GM23338 (cell line): ENCODE measurements around the gene SNU13. TPM values are rescaled to one million over a fixed set of nuclear protein-coding genes. Genes with fewer than 3 reads are reported as not detected.

Experiments used
- ATAC-seq: fragments of 200-7000 bp; cut with Tn5 transposase; 3 replicates; pipeline ENCODE4 v1.9.1; 2020
- DNase-seq: peaks from one replicate; pipeline ENCODE4 v3.0.0-alpha.2; 2015; ENCODE audit warnings: low spot score
- H2AFZ ChIP-seq: fragments of 200-600 bp; sonication (generic); 2 replicates; pipeline ENCODE4 v1.8.0; 2016; ENCODE audit warnings: antibody characterized with exemption, mild to moderate bottlenecking, moderate library complexity
- H3F3A ChIP-seq: fragments of 200-600 bp; sonication (generic); replicated peaks from 2 replicates; pipeline ENCODE4 v1.8.0; 2017; ENCODE audit warnings: antibody characterized with exemption, mixed run types, low read depth
- H3K27ac ChIP-seq: fragments of 200-600 bp; sonication (generic); 2 replicates; pipeline ENCODE4 v1.6.1; 2016; ENCODE audit warnings: low read depth
- H3K27me3 ChIP-seq: fragments of 200-600 bp; sonication (generic); 2 replicates; pipeline ENCODE4 v1.8.0; 2016; ENCODE audit warnings: mild to moderate bottlenecking, mixed run types, moderate library complexity; ENCODE audit not compliant: insufficient read depth
- H3K36me3 ChIP-seq: fragments of 200-600 bp; sonication (generic); 2 replicates; pipeline ENCODE4 v1.8.0; 2016; ENCODE audit warnings: mild to moderate bottlenecking; ENCODE audit not compliant: insufficient read depth
- H3K4me1 ChIP-seq: fragments of 200-600 bp; sonication (generic); 2 replicates; pipeline ENCODE4 v1.8.0; 2016; ENCODE audit warnings: mild to moderate bottlenecking, moderate library complexity; ENCODE audit not compliant: insufficient read depth
- H3K4me2 ChIP-seq: fragments of 200-600 bp; sonication (generic); 2 replicates; pipeline ENCODE4 v1.7.1; 2017; ENCODE audit warnings: mixed run types
- H3K4me3 ChIP-seq: fragments of 200-600 bp; sonication (generic); 2 replicates; pipeline ENCODE4 v1.6.1; 2016; ENCODE audit warnings: mixed run types
- H3K79me2 ChIP-seq: fragments of 200-600 bp; sonication (generic); replicated peaks from 2 replicates; pipeline ENCODE4 v1.8.0; 2017; ENCODE audit warnings: mild to moderate bottlenecking; ENCODE audit not compliant: insufficient read depth
- H3K9me2 ChIP-seq: fragments of 200-600 bp; sonication (generic); 2 replicates; pipeline ENCODE4 v1.8.0; 2017; ENCODE audit not compliant: insufficient read depth
- H4K20me1 ChIP-seq: fragments of 200-600 bp; sonication (generic); replicated peaks from 2 replicates; pipeline ENCODE4 v1.8.0; 2017; ENCODE audit warnings: mild to moderate bottlenecking; ENCODE audit not compliant: insufficient read depth
- H3K27ac Mint-ChIP-seq: 2 replicates; pipeline ENCODE4 v1.8.0; 2020; ENCODE audit warnings: inconsistent platforms, mild to moderate bottlenecking, moderate library complexity, mixed read lengths
- H3K27me3 Mint-ChIP-seq: 3 replicates; pipeline ENCODE4 v1.8.0; 2022; ENCODE audit warnings: low read depth, mild to moderate bottlenecking, moderate library complexity, mixed read lengths, inconsistent platforms; ENCODE audit not compliant: insufficient read depth, poor library complexity
- H3K36me3 Mint-ChIP-seq: 3 replicates; pipeline ENCODE4 v1.8.0; 2021; ENCODE audit warnings: low read depth, mild to moderate bottlenecking, inconsistent platforms, moderate library complexity, mixed read lengths
- H3K4me1 Mint-ChIP-seq: 3 replicates; pipeline ENCODE4 v1.8.0; 2020; ENCODE audit warnings: mild to moderate bottlenecking, inconsistent platforms, mixed read lengths
- H3K4me3 Mint-ChIP-seq: 3 replicates; pipeline ENCODE4 v1.8.0; 2021; ENCODE audit warnings: moderate library complexity, mild to moderate bottlenecking, inconsistent platforms, mixed read lengths
- H3K9me3 Mint-ChIP-seq: 3 replicates; pipeline ENCODE4 v1.8.0; 2020; ENCODE audit warnings: moderate library complexity, mild to moderate bottlenecking, inconsistent platforms, mixed read lengths
- CREB1 ChIP-seq: fragments of 250-450 bp; sonication (Bioruptor Pico); IDR thresholded peaks from 2 replicates; pipeline ENCODE4 v1.5.0; 2020; ENCODE audit warnings: low read depth, mild to moderate bottlenecking, moderate library complexity
- EZH2 ChIP-seq: fragments of 200-600 bp; sonication (generic); IDR thresholded peaks from one replicate; pipeline ENCODE4 v1.8.0; 2017; ENCODE audit warnings: antibody characterized with exemption, mild to moderate bottlenecking, low read depth; ENCODE audit not compliant: unreplicated experiment
- EZH2phosphoT487 ChIP-seq: fragments of 200-600 bp; sonication (generic); IDR thresholded peaks from one replicate; pipeline ENCODE4 v1.8.1; 2018; ENCODE audit warnings: antibody characterized with exemption; ENCODE audit not compliant: unreplicated experiment
- JUNB ChIP-seq: IDR thresholded peaks from one replicate; pipeline ENCODE4 v1.6.1; 2016; ENCODE audit warnings: antibody characterized with exemption; ENCODE audit not compliant: unreplicated experiment
- NANOG ChIP-seq: IDR thresholded peaks from 2 replicates; pipeline ENCODE4 v1.6.1; 2016; ENCODE audit warnings: antibody characterized with exemption, borderline replicate concordance
- POLR2AphosphoS5 ChIP-seq: IDR thresholded peaks from 2 replicates; pipeline ENCODE4 v1.6.1; 2016; ENCODE audit warnings: antibody characterized with exemption, low read depth
- STAT1 ChIP-seq: IDR thresholded peaks from one replicate; pipeline ENCODE4 v1.6.1; 2016; ENCODE audit warnings: antibody characterized with exemption; ENCODE audit not compliant: unreplicated experiment
- ZNF114 ChIP-seq: fragments of 250-450 bp; sonication (Bioruptor Pico); IDR thresholded peaks from 2 replicates; pipeline ENCODE4 v1.5.0; 2020; ENCODE audit warnings: mild to moderate bottlenecking, moderate library complexity
- ZNF331 ChIP-seq: fragments of 250-450 bp; sonication (Bioruptor Pico); IDR thresholded peaks from 2 replicates; pipeline ENCODE4 v1.5.0; 2020; ENCODE audit warnings: low read depth, mild to moderate bottlenecking, moderate library complexity
- polyA plus RNA-seq: library from polyadenylated mRNA; unstranded; fragments of >200 nt; fragmentation: Nextera tagmentation; extraction: Ambion mirVana; gene quantifications from 2 replicates; pipeline ENCODE4 v1.2.1, GENCODE V29; 2016
- total RNA-seq: library from RNA; depleted of rRNA; stranded (reverse); fragments of >200 nt; shearing (Covaris generic); gene quantifications from 2 replicates; pipeline ENCODE4 v1.2.3, GENCODE V29; 2014
- TF ChIP-seq, protein P1 (sequence below): IDR thresholded peaks from one replicate; pipeline ENCODE4 v1.6.1; 2018; ENCODE audit warnings: antibody characterized with exemption; ENCODE audit not compliant: unreplicated experiment
- TF ChIP-seq, protein P2 (sequence below): IDR thresholded peaks from 2 replicates; pipeline ENCODE4 v1.6.1; 2016; ENCODE audit warnings: antibody characterized with exemption
- TF ChIP-seq, protein P3 (sequence below), 2 experiments: fragments of 200-600 bp in 1 of 2; sonication (generic) in 1 of 2; conservative IDR thresholded peaks; 2 replicates each; pipeline versions ENCODE4 v1.5.1 to v1.6.1; 2016 to 2017; ENCODE audit warnings: antibody characterized with exemption in 2 of 2, low read depth in 2 of 2, mild to moderate bottlenecking in 2 of 2, moderate library complexity in 1 of 2

Gene SNU13
- total and polyA plus RNA-seq, 2 experiments from 2014 or later = 163 to 464 TPM

DNA sequence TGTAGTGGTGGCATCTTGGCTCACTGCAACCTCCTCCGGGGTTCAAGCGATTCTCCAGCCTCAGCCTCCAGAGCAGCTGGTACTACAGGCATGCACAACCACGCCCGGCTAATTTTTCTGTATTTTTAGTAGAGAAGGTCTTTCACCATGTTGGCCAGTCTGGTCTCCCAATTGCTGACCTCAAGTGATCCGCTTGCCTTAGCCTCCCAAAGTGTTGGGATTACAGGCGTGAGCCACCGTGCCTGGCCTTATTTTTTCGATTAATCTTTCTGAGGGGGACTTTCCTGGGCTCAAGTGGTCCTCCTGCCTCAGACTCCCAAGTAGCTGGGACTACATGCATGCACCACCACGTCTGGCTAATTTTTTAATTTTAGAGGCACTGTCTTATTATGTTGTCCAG, 5.6 kb downstream of the SNU13 start (continued):
- TF ChIP-seq, protein P1, sequence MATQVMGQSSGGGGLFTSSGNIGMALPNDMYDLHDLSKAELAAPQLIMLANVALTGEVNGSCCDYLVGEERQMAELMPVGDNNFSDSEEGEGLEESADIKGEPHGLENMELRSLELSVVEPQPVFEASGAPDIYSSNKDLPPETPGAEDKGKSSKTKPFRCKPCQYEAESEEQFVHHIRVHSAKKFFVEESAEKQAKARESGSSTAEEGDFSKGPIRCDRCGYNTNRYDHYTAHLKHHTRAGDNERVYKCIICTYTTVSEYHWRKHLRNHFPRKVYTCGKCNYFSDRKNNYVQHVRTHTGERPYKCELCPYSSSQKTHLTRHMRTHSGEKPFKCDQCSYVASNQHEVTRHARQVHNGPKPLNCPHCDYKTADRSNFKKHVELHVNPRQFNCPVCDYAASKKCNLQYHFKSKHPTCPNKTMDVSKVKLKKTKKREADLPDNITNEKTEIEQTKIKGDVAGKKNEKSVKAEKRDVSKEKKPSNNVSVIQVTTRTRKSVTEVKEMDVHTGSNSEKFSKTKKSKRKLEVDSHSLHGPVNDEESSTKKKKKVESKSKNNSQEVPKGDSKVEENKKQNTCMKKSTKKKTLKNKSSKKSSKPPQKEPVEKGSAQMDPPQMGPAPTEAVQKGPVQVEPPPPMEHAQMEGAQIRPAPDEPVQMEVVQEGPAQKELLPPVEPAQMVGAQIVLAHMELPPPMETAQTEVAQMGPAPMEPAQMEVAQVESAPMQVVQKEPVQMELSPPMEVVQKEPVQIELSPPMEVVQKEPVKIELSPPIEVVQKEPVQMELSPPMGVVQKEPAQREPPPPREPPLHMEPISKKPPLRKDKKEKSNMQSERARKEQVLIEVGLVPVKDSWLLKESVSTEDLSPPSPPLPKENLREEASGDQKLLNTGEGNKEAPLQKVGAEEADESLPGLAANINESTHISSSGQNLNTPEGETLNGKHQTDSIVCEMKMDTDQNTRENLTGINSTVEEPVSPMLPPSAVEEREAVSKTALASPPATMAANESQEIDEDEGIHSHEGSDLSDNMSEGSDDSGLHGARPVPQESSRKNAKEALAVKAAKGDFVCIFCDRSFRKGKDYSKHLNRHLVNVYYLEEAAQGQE = no peak
- TF ChIP-seq EZH2phosphoT487 (no peak), CREB1 (CRISPR knock-in tag) (no peak), JUNB (no peak), ZNF114 (CRISPR knock-in tag) (no peak)
- TF ChIP-seq, protein P2, sequence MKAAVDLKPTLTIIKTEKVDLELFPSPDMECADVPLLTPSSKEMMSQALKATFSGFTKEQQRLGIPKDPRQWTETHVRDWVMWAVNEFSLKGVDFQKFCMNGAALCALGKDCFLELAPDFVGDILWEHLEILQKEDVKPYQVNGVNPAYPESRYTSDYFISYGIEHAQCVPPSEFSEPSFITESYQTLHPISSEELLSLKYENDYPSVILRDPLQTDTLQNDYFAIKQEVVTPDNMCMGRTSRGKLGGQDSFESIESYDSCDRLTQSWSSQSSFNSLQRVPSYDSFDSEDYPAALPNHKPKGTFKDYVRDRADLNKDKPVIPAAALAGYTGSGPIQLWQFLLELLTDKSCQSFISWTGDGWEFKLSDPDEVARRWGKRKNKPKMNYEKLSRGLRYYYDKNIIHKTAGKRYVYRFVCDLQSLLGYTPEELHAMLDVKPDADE = no peak

DNA sequence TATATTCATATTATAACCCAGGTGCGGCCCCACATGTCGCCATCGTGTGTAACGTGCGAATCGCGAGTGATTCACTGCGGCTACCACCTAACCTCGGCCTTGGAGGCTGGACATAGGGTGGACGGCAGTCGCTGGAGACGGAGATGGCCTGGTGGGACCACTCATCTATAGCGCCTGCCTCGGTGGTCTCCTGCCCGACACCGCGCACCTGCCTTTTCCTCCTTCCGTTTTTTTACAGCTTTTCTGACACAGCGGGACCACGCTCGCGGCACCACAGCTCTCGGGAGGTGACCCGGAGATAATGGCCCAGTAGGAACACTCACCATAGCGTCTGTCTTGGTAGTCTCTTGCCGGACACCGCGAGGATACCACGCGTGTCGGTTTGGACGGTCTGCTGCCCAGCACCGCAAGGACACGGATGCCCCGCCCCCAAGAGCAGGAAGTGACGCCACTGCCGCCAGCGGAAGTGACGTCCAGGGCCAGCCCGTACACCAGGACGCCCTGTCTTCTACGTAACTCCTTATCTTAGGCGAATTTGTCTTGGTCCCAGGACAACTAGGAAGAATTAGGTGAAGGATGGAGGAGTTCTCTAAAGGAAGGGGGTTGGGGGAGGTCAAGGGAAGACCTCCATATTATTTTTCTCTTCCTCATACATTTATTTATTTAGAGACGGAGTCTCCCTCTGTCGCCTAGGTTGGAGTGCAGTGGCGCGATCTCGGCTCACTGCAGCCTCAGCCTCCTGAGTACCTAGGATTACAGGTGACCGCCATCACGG, 6.4 kb downstream of the SNU13 start:
- peaks cover 7% of the 10 kb centered on the region for H3K27me3 Mint-ChIP-seq
- H3K9me3 Mint-ChIP-seq = peaks cover 3% of the 10 kb centered on the region; the same call in 1 of the 3 replicates
- peak overlapping the region; percentile 100 for H3K4me3 Mint-ChIP-seq
- Histone ChIP-seq H3K4me2 (peak overlapping the region; percentile 82), H3K36me3 (peaks cover 20% of the 10 kb centered on the region), H4K20me1 (peaks cover 43% of the 10 kb centered on the region), H3F3A (0 out of 2 replicates have a peak, but pooled peaks cover 3% of the 10 kb centered on the region), H3K4me1 (peaks cover 5% of the 10 kb centered on the region; the same call in 1 of the 2 replicates), H2AFZ (no peak overlapping the region), H3K79me2 (peaks cover 98% of the 10 kb centered on the region), H3K27ac (peak overlapping the region; percentile 93), H3K4me3 (peak overlapping the region; percentile 70), H3K9me2 (no peaks in the 10 kb centered on the region), H3K27me3 (no peaks in the 10 kb centered on the region)
- ATAC-seq = peak; percentile 94
- no peaks in the 10 kb centered on the region; the same call in 2 of the 3 replicates for H3K4me1 Mint-ChIP-seq
- H3K36me3 Mint-ChIP-seq = peaks cover 41% of the 10 kb centered on the region
- peak overlapping the region; percentile 98 for H3K27ac Mint-ChIP-seq
- peak; percentile 80 for DNase-seq
- peak; percentile 81 for TF ChIP-seq POLR2AphosphoS5
- no peak for TF ChIP-seq STAT1
- no peak for TF ChIP-seq EZH2
- TF ChIP-seq CREB1 (CRISPR knock-in tag) = peak; percentile 95
- no peak for TF ChIP-seq ZNF331 (CRISPR knock-in tag)
- TF ChIP-seq, protein P3, sequence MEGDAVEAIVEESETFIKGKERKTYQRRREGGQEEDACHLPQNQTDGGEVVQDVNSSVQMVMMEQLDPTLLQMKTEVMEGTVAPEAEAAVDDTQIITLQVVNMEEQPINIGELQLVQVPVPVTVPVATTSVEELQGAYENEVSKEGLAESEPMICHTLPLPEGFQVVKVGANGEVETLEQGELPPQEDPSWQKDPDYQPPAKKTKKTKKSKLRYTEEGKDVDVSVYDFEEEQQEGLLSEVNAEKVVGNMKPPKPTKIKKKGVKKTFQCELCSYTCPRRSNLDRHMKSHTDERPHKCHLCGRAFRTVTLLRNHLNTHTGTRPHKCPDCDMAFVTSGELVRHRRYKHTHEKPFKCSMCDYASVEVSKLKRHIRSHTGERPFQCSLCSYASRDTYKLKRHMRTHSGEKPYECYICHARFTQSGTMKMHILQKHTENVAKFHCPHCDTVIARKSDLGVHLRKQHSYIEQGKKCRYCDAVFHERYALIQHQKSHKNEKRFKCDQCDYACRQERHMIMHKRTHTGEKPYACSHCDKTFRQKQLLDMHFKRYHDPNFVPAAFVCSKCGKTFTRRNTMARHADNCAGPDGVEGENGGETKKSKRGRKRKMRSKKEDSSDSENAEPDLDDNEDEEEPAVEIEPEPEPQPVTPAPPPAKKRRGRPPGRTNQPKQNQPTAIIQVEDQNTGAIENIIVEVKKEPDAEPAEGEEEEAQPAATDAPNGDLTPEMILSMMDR (conservative IDR thresholded peaks at IDR 0.05; ENCODE audit: low read depth in 2 of 2) = no peak
- no peak for TF ChIP-seq EZH2phosphoT487
- TF ChIP-seq, protein P2 = no peak
- TF ChIP-seq NANOG = no peak
- no peak for TF ChIP-seq ZNF114 (CRISPR knock-in tag)
